Nephron progenitor cell (in vitro differentiated cells): ENCODE results near the gene ONECUT1.

Experiments
- DNase-seq: peaks from one replicate; pipeline ENCODE4 v3.0.0; 2021
- H3K27ac Mint-ChIP-seq: 2 replicates; pipeline ENCODE4 v1.8.0; 2021; ENCODE audit warnings: mild to moderate bottlenecking, moderate library complexity, mixed read lengths
- H3K27me3 Mint-ChIP-seq: 2 replicates; pipeline ENCODE4 v1.8.0; 2021; ENCODE audit warnings: mild to moderate bottlenecking, low read depth, mixed read lengths; ENCODE audit not compliant: poor library complexity
- H3K36me3 Mint-ChIP-seq: 2 replicates; pipeline ENCODE4 v1.8.0; 2021; ENCODE audit warnings: low read depth, mixed read lengths
- H3K4me1 Mint-ChIP-seq: 2 replicates; pipeline ENCODE4 v1.8.0; 2021; ENCODE audit warnings: mixed read lengths
- H3K4me3 Mint-ChIP-seq: 2 replicates; pipeline ENCODE4 v1.8.0; 2021; ENCODE audit warnings: mild to moderate bottlenecking, moderate library complexity, mixed read lengths
- H3K9me3 Mint-ChIP-seq: 2 replicates; pipeline ENCODE4 v1.8.0; 2021; ENCODE audit warnings: mild to moderate bottlenecking, moderate library complexity, mixed read lengths
- CTCF ChIP-seq: fragments of 200-600 bp; sonication (generic); IDR thresholded peaks from 2 replicates; pipeline ENCODE4 v1.5.0; 2021; ENCODE audit warnings: antibody characterized with exemption

Gene ONECUT1

DNA sequence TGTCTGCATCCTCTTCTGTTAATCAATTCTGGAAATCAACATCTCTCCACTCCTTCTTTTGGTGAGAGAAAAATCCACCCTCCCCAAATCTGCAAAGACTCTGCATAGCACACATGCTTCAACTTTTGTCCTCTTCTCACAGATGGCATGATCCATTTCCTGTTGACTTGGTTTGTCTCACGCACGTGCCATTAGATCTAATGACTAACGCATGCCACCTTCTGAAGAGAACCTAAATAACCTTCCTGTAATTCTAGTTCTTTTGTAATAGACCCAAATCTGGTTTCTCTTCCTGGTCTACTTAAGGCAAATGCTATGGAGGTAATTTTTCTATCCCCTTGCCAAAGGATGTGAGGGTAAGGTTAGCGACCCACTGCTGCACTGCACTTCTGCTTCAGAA is 60.0 kb downstream of the ONECUT1 start:
- H3K36me3 Mint-ChIP-seq, result no peaks in the 10 kb centered on the region
- no peak overlapping the region for H3K4me3 Mint-ChIP-seq
- no peak overlapping the region for H3K27ac Mint-ChIP-seq
- H3K27me3 Mint-ChIP-seq, result no peaks in the 10 kb centered on the region
- H3K4me1 Mint-ChIP-seq, result peaks cover 7% of the 10 kb centered on the region
- DNase-seq, result no peak
- H3K9me3 Mint-ChIP-seq, result peaks cover 4% of the 10 kb centered on the region
- no peak for TF ChIP-seq CTCF

DNA sequence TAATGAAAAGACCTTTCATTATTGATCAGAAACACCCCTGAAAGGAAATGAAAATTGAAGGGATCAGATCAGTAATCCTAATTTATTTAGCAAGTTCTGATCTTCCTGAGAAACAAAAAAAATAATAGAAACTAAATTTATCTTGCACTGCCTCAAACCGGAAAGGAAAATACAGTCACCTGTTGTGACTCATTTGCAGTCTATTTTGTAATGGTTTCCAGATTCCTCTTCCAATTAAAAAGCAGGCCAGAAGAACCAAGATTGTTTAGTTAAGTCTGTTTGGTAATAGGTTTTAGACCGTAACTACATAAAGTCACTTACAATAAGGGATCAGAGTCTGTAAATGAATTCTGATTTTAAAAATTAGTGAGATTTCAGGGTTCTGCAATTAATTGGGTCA is 61.2 kb downstream of the ONECUT1 start:
- no peak overlapping the region for H3K27ac Mint-ChIP-seq
- H3K4me3 Mint-ChIP-seq, result no peak overlapping the region
- no peak for TF ChIP-seq CTCF
- peaks cover 4% of the 10 kb centered on the region for H3K27me3 Mint-ChIP-seq
- DNase-seq, result no peak
- peaks cover 6% of the 10 kb centered on the region for H3K9me3 Mint-ChIP-seq
- no peaks in the 10 kb centered on the region for H3K36me3 Mint-ChIP-seq
- H3K4me1 Mint-ChIP-seq, result peaks cover 7% of the 10 kb centered on the region

- peaks cover 6% of the 10 kb centered on the region for H3K9me3 Mint-ChIP-seq
- no peak for DNase-seq
- no peak for TF ChIP-seq CTCF
- peaks cover 4% of the 10 kb centered on the region for H3K27me3 Mint-ChIP-seq
- H3K4me3 Mint-ChIP-seq, result no peak overlapping the region
- H3K4me1 Mint-ChIP-seq, result peaks cover 7% of the 10 kb centered on the region
- no peaks in the 10 kb centered on the region for H3K36me3 Mint-ChIP-seq
- H3K27ac Mint-ChIP-seq, result no peak overlapping the region
Observed at GRCh38 chr15:52727815-52728214, 62.3 kb downstream of the ONECUT1 start.

DNA sequence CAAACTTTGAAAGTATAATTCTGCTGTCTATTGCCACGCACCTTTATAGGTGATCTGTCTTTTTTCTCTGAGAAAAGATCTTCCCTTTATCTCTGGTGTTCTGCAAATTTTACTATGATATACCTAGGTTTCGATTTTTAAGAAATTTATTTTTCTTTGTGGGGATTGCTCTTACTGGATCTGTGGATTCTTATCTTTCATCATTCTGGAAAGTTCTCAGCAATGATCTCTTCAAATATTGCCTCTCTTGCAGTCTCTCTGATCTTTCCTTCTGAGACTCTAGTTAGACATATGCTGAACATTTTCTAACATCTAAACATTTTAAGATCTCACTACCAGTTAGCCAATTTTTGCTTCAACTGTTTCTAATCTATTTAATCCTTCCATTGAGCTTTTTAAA is 63.9 kb downstream of the ONECUT1 start:
- H3K9me3 Mint-ChIP-seq, result peaks cover 6% of the 10 kb centered on the region
- no peak for TF ChIP-seq CTCF
- H3K36me3 Mint-ChIP-seq, result no peaks in the 10 kb centered on the region
- peaks cover 4% of the 10 kb centered on the region for H3K27me3 Mint-ChIP-seq
- H3K4me1 Mint-ChIP-seq, result peaks cover 7% of the 10 kb centered on the region
- no peak for DNase-seq
- no peak overlapping the region for H3K27ac Mint-ChIP-seq
- no peak overlapping the region for H3K4me3 Mint-ChIP-seq

DNA sequence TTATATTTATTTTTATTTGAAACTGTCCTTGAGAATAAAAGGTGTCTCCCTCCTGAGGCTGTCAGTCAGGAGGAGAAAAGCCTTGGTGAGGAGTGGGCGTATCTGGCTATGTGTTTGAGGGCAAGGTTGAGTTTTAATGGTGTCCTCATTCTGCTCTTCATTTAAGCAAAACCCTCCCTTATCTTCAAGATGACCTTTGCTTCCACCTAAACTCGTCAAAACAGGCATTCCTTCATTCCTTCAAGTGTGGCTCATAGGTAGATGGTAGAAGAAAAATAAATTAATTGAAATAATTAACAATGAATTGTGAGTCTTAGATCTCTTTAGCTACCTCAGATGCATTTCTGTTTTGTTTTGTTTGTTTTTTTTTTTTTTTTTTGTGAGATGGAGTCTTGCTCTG is 71.6 kb downstream of the ONECUT1 start:
- Mint-ChIP-seq H3K4me1 (peaks cover 9% of the 10 kb centered on the region), H3K27ac (no peak overlapping the region), H3K9me3 (no peaks in the 10 kb centered on the region), H3K27me3 (peaks cover 8% of the 10 kb centered on the region), H3K4me3 (no peak overlapping the region), H3K36me3 (no peaks in the 10 kb centered on the region)
- no peak for TF ChIP-seq CTCF
- no peak for DNase-seq

DNA sequence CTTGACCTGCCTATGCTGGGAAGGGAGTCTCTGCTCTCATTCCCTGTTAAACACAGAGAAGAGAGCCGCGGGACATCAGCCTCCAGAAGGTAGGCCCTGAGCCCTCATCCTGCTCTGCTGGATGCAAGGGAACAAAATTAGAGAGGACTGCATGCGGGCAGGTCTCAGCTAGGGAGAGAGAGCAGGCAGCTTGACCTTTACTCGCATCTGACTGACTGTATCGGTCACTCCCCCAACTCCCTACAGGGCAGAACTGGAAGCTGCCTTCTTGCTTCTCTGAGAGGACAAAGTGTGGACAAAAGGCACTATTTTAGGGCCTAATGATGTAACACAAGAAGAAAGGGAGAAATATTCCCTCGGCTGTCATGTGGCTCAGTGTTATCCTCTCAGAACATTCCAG is 72.2 kb downstream of the ONECUT1 start:
- Mint-ChIP-seq H3K9me3 (no peaks in the 10 kb centered on the region), H3K27ac (no peak overlapping the region), H3K4me1 (peaks cover 9% of the 10 kb centered on the region), H3K4me3 (no peak overlapping the region), H3K36me3 (no peaks in the 10 kb centered on the region), H3K27me3 (peaks cover 8% of the 10 kb centered on the region)
- no peak for TF ChIP-seq CTCF
- no peak for DNase-seq
